ENCODE data around the gene NIN.

NIN gene, protein sequence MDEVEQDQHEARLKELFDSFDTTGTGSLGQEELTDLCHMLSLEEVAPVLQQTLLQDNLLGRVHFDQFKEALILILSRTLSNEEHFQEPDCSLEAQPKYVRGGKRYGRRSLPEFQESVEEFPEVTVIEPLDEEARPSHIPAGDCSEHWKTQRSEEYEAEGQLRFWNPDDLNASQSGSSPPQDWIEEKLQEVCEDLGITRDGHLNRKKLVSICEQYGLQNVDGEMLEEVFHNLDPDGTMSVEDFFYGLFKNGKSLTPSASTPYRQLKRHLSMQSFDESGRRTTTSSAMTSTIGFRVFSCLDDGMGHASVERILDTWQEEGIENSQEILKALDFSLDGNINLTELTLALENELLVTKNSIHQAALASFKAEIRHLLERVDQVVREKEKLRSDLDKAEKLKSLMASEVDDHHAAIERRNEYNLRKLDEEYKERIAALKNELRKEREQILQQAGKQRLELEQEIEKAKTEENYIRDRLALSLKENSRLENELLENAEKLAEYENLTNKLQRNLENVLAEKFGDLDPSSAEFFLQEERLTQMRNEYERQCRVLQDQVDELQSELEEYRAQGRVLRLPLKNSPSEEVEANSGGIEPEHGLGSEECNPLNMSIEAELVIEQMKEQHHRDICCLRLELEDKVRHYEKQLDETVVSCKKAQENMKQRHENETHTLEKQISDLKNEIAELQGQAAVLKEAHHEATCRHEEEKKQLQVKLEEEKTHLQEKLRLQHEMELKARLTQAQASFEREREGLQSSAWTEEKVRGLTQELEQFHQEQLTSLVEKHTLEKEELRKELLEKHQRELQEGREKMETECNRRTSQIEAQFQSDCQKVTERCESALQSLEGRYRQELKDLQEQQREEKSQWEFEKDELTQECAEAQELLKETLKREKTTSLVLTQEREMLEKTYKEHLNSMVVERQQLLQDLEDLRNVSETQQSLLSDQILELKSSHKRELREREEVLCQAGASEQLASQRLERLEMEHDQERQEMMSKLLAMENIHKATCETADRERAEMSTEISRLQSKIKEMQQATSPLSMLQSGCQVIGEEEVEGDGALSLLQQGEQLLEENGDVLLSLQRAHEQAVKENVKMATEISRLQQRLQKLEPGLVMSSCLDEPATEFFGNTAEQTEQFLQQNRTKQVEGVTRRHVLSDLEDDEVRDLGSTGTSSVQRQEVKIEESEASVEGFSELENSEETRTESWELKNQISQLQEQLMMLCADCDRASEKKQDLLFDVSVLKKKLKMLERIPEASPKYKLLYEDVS (N-terminal part only)

DNA sequence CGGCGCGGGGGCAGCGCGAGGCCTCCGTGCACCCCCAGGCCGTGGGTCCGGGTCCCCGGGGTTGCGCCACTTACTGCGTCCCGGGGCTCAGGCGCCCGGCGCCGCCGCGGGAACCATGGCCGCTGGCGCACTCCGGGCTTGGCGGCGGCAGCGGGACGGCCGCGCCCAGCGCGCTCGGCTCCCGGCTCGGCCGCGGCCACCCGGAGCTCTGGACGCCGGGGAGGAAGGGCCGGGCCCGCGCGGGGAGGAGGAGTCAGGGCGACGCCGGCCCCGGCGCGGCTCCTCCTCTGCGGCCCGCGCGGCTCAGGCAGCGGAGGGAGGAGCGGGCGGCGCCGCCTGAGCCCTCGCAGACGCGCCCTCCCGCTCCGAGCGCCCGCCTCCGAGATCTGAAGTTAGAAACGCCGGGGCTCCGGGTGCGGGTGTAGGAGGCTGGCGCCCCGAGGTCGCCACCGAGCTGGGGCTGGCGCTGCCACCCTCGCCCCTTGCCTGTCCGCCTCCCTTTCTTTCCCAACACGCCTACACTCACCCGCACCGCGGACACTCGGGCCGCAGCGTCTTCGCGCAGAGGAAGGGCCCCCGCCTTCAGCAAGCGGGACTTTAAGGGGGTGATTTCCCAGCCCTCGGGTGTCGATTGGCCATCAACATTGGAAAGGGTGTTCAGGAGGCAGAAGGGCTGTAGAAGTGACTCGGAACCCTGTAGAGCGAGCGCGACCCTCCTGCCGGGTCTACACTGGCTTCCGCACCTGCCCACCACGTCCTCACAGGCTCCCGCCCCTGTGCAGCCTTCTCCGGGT is at the start of gene NIN:
NIN (minus strand) TSS at position 231 of the 794 bp plus-strand sequence. CDS start 9,106 bp downstream, outside the sequence.
- peak; percentile 81 for DNase-seq

DNA sequence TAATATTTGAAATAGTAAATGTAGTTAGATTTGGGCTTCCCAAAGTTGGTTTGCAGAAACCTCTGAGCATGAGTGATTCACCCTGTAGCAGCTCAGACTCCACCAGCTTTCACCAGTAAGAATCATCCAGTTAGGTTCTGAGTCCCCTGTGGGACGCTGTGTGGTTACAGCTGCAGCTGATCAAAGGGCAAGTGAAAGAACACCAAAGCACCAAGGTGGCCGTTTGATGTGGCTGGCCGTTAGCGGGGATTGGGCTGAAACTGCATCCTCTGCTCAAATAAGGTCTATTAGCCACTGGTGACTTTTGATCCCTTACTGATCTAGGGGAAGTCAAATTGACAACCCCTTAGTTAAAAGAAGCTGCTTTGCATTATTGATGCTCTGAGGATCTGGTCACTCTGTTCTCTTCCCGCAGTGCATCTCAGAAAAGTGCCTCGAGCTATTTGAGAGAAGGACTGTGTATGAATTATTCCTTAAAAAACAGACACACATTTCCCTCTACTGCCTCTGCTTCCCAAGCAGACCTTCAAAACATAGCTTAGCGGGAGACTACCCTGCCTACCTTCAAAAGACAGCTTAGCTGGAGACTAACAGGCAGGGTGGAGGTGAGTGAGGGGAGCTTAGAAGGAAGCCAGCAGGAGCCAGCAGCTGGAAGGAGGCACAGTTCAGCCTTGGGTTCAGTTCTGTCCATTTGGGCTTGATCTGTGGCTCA is 44.6 kb upstream of the NIN start:
- no peak for DNase-seq

DNA sequence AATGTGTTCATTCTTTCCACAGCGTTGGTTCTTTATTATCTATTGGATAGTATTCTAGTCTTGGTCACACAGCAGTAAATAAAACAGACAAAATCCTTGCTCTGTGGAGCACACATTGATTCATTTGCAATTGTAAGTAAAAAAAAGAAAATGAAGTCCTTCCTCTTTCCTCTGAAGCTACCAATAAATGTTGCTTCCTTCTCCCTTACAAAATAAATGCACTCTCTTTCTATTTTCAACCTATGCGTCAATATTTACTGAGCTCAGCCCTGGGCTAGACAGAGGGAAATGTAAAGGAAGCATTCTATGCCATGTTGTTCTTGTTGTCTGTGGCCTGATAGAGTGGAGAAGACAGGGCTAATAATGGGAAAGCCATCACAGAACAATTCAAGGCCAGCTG is 43.8 kb upstream of the NIN start:
- no peak for DNase-seq

DNA sequence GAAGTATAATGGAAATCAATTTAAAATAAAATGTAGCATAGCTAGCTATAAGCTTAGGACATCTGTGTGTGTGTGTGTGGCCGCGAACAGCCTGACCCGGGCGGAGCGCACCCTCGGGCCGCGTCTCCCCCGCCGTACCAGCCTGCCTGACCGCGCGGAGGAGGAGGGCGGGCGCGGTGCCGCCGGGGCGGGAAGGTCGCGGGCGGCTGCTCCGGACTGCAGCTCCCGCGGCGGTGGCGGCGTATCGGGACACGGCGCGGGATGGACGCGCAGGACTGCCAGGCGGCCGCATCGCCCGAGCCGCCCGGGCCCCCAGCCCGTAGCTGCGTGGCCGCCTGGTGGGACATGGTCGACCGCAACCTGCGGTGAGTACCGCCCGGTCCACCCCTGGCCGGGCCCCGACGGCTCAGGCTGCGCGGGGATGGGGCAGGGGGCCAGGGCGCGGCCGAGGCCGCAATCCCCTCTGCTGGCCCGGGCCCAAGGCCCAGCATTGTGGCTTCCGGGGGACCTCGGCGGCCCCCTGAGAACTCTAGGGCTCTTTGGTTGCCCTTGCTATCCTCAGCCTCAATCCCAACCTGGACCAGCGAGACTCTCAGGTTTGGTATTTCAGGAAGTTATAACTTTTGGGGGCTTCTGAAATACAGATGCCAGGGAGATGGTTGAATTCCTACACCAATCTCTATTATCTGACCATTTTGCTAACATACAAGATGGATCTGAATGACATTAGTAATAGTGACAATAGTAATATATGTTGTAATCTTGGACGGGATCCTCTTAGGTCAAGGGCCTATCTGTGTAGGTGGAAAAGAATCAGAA is 41.2 kb upstream of the NIN start, which contains the start of gene ABHD12B:
ABHD12B (plus strand) TSS at position 140 of the 819 bp plus-strand sequence; CDS start at position 262, 122 bp downstream.
- DNase-seq, result no peak

DNA sequence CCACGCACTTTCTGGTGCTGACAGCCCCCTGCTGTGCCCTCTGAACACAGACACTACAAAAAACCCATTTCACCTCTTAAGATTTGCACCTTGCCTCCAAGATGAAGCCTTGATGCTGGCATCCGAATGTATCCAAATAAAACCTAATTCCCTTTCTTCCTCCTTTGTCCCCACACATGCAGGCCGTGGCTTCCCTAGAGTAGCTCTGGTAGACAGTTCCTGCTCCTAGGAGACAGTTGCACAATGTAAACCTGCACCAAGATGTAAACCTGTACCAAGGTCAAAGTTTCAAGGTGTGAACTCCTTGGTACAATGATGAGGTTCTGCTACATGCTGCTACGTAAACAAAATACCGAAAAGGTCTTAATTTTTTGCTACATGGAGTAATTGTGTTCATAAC is 40.3 kb upstream of the NIN start:
- DNase-seq, result no peak

DNA sequence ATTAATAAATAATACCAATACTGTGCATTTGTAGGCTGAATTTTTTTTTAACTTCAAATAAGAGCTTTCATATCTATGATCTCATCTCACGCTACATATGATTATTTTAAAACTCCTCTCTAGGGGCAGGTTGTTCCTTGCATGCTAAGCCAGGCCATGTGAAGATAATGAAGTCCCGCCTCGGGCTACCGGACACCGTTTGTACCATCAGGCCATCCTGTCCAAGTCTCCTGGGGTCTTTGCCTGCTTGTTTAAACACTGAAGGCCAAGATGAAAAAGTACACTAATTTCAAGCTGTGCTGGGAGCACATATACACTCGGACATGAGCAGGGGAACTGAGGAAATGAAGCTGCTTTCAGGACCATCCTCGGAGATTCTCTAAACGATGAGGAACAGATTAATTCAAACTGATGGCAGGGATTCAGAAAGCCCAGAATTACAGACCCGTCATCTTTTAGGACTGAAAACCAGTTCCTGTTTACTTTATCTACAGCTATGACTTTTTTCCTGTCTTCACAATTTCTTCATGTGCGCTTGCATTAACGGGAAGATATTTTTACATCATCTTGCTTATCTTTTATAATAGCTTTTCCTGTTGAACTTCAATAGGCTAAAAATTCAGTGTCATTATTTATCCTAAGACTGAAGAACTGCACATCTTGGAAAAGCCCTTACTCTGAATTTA is 34.6 kb upstream of the NIN start:
- DNase-seq, result no peak

DNA sequence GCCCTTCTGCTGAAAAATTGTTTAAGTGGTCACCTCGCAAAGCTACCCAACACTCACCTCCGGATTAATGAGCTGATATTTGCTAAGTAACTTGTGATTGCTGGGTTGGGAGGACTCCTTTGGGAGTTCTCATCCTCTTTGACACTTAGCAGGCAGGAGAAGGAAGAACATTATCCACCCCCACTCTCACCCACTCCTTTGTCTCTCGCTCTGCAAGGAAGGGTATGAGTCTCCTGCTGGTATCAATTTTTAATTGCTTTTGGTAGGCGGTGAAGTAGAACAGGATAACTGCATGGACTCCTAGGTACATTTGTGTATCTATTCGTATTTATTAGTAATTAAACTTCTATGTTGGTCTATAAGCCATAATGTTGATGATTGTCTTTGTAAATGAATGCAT is 34.0 kb upstream of the NIN start:
- DNase-seq, result no peak

DNA sequence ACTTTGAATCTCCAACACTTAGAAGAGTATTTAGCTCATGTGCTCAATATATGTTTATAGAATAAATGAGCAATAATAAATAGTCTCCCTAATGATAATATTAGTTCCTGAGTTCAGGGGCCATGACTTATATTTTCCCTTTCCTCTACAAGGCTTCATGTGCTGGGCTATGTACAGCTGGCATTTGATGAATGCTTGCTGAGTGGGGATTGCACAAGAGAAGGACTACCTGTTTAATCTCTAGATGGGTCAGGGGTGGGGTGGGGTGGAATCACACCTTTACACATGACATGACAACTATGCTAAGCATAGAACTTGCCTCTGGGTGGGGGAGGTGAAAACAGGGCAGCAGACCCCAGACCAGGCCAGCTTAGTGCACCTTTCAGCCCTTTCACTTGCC is 33.3 kb upstream of the NIN start:
- no peak for DNase-seq

DNA sequence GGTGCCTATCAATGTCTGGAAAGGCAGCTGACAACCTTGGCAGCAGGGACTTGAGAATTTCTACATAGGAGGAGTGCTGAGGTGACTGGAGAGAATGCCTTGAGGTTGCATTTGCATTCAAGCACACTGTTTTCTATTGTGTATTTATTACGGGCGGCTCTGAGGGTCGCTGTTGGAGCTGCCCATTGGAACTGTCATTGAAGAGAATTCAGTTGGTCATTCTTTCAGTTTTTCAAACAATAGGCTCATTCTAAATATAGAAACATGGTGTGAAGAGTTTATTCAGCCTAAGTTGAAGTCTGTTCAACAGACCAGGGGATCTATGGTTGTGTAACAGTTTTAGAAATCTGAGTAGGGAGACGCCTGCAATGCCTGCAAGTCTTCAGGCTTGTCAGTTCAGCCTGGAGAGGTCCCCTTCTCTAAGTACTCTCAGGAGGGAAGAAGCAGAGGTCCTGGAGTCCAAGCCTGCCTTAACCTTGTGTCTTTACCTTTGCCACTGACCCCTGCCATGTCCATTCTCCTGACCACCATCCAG is 31.1 kb upstream of the NIN start:
- no peak for DNase-seq

DNA sequence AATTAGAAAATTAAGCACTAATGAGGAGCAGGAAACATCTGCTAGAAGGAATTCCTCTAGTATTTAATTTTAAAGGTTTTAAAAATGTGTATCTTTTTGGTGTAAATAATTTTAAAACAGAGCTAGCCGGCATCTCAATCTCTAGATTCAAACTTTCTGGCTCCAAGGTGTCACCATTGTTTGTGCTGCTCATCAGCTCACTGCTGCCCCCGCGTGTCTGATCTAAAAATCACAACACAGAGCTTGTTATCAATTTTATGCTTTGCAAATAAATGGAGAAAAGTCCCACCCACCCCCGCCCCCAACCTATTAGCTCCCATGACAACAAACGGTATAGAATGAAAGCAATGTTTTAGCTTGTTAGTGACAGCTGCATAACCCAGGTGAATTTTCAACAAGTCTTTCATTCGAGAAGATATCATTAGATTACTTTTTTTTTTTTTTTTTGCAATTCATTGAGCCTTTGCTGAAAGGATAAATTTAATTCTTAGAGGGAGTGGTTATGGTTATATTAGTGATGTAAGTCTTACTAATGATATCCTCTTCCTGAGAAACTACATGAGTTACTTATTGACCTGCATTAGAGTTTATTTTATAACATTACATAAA is 29.6 kb upstream of the NIN start:
- peak; percentile 90 for DNase-seq

DNA sequence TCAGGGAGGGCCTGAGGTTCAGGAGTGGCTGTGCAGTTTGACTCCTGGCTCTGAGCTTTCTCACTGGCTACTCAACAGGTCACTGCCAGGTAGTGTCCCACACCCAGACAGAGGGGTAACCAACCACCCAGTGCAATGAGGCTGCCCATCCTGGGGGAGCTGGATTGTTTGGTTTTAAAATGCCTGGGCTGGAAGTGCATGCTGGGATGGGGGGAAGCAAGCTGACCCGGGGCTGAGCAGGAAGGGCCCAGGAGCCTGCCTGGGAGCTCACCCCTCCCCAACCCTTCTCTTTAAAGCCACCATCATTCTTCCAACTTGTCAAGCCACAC is 28.3 kb upstream of the NIN start:
- DNase-seq, result no peak

DNA sequence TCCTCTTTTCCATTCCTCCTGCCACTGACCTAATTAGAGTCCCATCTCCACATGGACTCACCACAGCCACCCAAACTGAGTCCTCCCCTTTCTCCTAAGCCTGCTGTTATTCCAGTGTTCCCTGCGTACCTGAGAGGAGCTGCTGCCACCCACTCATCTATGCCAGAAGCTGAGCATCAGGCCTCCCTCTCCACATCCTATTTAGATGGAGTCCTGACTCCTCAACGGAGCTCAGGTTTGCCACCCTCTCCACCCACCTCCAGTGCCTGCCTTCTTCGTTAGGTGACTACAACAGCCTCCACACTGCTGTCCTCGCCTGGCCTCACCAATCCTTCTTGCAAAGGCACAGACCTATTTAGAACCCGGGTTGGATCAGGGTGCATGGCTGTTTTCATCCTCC is 25.7 kb upstream of the NIN start:
- DNase-seq, result no peak

DNA sequence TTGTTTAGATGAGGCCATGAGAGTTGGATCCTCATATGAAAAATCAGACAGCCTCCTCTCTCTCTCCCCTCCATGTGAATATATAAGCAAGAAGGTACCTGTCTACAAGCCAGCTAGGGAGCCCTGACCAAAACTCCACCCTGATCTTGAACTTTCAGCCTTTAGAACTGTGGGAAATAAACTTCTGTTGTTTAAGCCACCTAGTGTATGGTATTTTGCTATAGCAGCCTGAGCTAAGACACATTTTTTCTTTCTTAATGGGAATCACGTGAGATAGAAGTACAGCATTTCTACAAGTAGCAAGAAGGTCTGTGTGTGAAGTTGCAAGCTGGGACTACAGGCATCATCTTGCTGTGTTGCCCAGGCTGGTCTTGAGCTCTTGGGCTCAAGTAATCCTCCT is 24.6 kb upstream of the NIN start:
- DNase-seq, result no peak

DNA sequence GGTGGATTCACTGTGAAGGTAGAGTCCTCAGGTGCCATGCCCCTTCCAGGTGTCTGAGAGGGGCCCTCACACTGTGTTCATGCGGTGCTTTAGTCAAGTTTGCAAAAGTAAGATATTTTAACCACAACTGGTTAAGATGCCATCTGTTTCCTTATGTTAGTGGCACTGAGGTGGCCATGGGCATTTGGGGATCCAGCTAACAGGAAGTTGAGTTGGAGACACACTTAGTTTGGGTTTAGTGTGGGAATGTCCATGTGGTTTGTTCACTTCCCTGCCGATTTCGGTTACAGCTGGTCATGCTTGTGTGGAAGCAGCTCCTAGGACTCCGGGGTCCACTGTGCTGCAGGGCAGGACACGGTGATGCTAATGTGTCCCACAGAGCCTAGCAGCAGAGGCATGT is 23.6 kb upstream of the NIN start:
- no peak for DNase-seq

DNA sequence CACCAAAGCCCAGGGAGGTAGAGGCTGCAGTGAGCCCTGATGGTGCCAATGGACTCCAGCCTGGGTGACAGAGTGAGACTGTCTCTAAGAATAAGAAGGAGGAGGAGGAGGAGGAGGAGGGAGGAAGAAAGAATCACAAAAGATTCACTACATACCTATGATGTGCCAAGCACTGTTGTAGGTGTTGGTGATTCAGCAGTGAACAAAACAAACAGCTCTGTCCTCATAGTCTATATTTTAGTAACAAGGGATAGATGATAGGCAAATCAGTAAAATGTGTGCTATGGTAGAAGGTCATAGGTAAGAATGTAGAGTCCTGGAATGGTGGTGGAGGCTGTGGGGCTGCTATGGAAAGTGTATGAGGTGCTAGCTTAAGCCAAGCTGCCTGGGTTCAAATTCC is 22.9 kb upstream of the NIN start:
- no peak for DNase-seq

DNA sequence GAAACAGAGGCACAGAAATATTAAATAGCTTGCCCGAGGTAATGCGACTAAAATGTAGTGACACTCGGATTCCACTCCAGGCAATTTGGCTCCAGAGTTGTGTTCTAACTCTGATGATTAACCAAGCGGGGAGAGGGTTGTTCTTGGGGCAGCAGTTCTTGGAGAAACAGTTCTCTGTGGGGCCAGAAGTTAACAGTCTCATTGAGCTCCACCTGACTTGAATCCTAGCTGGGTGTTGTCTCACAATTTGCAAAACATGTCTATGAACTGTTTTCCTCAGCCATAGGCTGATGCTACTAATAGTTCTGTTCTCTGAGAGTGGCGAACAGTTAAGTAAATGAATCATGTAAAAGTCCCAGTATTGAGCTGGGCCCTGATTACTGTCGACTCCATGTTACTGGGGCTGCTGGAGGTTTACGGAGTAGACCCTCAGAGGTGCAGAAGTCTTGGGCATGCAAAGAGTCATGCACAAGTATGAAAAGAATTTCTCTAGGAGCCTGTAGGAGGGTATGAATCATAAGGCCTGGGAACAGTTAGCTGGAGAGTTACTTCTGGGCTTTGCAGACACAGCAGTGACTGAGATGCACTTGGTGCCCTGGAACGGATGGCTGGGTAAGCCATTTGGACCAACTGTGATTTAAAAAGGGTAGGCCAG is 15.4 kb upstream of the NIN start:
- no peak for DNase-seq

DNA sequence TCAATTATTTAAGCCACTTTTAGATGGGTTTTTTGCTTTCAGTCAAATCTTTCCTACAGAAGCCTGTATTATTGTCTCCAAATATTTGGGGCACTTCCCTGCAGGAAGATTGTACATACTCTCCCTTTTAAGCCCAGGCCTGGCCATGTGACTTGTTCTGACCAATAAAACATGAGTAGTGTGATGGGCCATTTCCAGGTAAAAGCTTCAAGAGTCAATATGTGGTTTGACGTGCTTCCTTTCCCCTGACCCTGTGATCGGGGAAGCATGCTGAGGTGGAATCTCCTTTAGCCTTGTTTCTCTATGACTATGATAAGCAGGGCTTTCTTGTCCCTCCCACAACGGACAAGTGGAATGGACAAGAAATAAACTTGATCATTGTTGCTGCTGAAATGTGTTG is 14.2 kb upstream of the NIN start:
- no peak for DNase-seq

DNA sequence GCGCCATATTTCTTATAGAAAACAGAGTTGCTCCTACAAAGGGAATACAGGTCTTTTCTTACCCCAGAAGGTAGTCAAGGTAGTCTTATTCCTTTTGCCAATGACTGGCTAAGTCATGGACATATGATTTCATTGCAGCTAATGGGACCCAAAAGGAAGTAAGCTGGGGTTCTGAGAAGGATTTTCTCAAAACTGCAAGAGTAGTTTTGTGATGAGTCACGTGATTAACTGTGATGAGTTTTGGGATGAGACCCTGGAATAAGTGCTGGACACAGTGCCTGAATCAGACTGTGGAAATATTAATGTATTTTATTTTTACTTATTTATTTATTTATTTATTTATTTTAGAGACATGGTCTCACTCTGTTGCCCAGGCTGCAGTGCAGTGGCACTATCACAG is 13.4 kb upstream of the NIN start:
- DNase-seq, result no peak

DNA sequence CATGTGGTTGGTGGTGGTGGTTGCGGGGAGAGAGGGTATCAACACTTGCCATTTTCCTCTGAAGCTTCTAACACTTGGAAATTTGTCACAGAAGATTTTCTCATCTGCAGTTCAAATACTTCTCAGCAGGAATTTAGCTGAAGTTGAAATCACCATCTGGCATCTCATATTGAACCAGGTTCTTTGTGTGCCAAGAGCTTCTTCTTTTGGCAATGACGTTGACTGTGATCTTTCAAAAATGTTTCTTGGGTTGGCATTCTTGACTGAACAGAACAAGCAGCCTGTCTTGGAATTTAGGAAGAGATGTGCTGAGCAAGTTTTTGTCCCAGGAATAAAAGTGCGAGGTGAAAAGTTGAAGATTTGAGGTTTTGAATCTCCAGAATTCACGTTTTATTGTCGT is 8.7 kb upstream of the NIN start:
- DNase-seq, result no peak

All from right forelimb (tissue), 1 donor.